GM03348 (cell line): Measurements from ENCODE around the gene TSPAN7.
A peak's percentile ranks its signal among the peaks of the same experiment; 100 is the strongest.

Source experiments
- DNase-seq: peaks from one replicate; pipeline ENCODE4 v3.0.0; 2012; ENCODE audit warnings: low spot score

TSPAN7 gene

GRCh38 chrX:38561126-38561868, at the start of gene TSPAN7:
Gene TSPAN7 (plus strand): TSS chrX:38561542. CDS start chrX:38561547, 5 bp downstream.
- peak; percentile 84 for DNase-seq

- no peak for DNase-seq
Measured at GRCh38 chrX:38513112-38513742, 48.1 kb upstream of the TSPAN7 start.

- no peak for DNase-seq
Measured at GRCh38 chrX:38514016-38514854, 47.1 kb upstream of the TSPAN7 start.

- no peak for DNase-seq
Measured at GRCh38 chrX:38515291-38515690, 46.1 kb upstream of the TSPAN7 start.

- no peak for DNase-seq
Measured at GRCh38 chrX:38516196-38516774, 45.1 kb upstream of the TSPAN7 start.

GRCh38 chrX:38519651-38520050, 41.7 kb upstream of the TSPAN7 start:
- no peak for DNase-seq

GRCh38 chrX:38538134-38538533, 23.2 kb upstream of the TSPAN7 start:
- no peak for DNase-seq

- DNase-seq: no peak
Measured at GRCh38 chrX:38539748-38540147, 21.6 kb upstream of the TSPAN7 start.

- DNase-seq: no peak
Measured at GRCh38 chrX:38548508-38548907, 12.8 kb upstream of the TSPAN7 start.

GRCh38 chrX:38552721-38553120, 8.6 kb upstream of the TSPAN7 start:
- no peak for DNase-seq

- DNase-seq: no peak
Measured at GRCh38 chrX:38558686-38559085, 2.7 kb upstream of the TSPAN7 start.

- no peak for DNase-seq
Measured at GRCh38 chrX:38560776-38561125, 591 bp upstream of the TSPAN7 start.

GRCh38 chrX:38561951-38562719, 793 bp downstream of the TSPAN7 start:
- peak; percentile 2 for DNase-seq

GRCh38 chrX:38563030-38563429, 1.7 kb downstream of the TSPAN7 start:
- DNase-seq: no peak

- no peak for DNase-seq
Measured at GRCh38 chrX:38570396-38570795, 9.1 kb downstream of the TSPAN7 start.

GRCh38 chrX:38571058-38571457, 9.7 kb downstream of the TSPAN7 start:
- no peak for DNase-seq

GRCh38 chrX:38574858-38575257, 13.5 kb downstream of the TSPAN7 start:
- DNase-seq: no peak

GRCh38 chrX:38575888-38576287, 14.5 kb downstream of the TSPAN7 start:
- no peak for DNase-seq

GRCh38 chrX:38577738-38578137, 16.4 kb downstream of the TSPAN7 start:
- DNase-seq: no peak

GRCh38 chrX:38578167-38578566, 16.8 kb downstream of the TSPAN7 start:
- DNase-seq: no peak

- DNase-seq: no peak
Measured at GRCh38 chrX:38583181-38583580, 21.8 kb downstream of the TSPAN7 start.

- no peak for DNase-seq
Measured at GRCh38 chrX:38594434-38594833, 33.1 kb downstream of the TSPAN7 start.
